ENCODE results near the gene NPHP3.
"Not testable (repeated sequence)": the region's sequence is repeated elsewhere in the genome, so short reads cannot be mapped to it uniquely, and the experiment has no call there.

The NPHP3 gene, protein sequence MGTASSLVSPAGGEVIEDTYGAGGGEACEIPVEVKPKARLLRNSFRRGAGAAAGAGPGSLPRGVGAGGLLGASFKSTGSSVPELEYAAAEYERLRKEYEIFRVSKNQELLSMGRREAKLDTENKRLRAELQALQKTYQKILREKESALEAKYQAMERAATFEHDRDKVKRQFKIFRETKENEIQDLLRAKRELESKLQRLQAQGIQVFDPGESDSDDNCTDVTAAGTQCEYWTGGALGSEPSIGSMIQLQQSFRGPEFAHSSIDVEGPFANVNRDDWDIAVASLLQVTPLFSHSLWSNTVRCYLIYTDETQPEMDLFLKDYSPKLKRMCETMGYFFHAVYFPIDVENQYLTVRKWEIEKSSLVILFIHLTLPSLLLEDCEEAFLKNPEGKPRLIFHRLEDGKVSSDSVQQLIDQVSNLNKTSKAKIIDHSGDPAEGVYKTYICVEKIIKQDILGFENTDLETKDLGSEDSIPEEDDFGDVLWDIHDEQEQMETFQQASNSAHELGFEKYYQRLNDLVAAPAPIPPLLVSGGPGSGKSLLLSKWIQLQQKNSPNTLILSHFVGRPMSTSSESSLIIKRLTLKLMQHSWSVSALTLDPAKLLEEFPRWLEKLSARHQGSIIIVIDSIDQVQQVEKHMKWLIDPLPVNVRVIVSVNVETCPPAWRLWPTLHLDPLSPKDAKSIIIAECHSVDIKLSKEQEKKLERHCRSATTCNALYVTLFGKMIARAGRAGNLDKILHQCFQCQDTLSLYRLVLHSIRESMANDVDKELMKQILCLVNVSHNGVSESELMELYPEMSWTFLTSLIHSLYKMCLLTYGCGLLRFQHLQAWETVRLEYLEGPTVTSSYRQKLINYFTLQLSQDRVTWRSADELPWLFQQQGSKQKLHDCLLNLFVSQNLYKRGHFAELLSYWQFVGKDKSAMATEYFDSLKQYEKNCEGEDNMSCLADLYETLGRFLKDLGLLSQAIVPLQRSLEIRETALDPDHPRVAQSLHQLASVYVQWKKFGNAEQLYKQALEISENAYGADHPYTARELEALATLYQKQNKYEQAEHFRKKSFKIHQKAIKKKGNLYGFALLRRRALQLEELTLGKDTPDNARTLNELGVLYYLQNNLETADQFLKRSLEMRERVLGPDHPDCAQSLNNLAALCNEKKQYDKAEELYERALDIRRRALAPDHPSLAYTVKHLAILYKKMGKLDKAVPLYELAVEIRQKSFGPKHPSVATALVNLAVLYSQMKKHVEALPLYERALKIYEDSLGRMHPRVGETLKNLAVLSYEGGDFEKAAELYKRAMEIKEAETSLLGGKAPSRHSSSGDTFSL (N-terminal part only)

DNA sequence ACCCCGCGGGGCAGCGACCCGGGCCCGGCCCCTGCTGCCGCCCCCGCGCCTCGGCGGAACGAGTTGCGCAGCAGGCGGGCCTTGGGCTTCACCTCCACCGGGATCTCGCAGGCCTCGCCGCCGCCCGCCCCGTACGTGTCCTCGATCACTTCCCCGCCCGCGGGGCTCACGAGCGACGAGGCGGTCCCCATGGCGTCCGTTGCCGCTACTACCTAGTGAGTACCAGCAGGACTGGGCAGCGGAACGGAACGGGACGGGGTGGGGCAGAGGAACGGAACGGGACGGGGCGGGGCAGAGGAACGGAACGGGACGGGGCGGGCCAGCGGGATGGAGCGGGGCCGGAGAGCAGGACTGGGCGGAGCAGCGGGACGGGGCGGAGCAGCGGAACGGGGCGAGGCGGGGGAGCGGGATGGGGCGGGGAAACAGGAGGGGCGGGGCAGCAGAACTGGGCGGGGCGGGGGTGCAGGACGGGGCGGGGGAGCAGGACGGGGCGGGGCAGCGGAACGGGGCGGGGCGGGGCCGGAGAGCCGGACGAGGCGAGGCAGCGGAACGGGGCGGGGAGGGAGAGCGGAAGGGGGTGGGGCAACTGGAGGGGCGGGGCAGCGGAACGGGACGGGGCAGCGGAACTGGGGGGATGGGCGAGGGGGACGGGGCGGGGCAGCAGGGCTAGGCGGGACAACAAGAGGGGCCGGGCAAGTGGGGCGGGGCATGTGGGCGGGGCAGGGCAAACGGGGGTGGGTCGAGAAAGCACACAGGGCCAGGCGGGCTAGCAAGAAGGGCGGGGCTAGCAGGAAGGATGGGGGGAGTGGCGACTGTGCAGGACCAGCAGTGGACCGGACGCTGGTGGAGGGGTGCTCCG, at the start of gene NPHP3:
Gene NPHP3, minus strand, starts transcription at position 245 of the 859 bp plus-strand sequence. Its CDS starts 54 bp downstream, at position 191.
- peak; percentile 99 for DNase-seq

DNA sequence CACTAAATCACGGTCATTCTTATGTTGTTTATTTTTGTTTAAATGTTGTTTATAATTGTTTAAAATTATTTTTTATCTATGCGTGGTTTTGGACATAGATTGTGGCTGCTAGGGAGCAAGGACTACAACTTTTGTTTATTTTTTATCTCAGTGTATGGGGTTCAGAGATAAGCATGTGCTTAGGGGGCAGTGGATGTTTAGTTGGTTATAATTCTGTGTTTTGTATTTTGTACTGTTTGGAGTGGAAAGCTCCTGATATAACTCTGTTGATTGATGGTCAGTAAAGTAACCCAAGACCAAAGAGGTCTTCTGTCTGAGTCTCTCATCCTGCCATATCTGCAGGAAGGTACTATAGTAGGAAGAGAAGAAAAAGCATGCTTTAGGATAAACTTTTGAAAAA, 36.5 kb upstream of the NPHP3 start:
- DNase-seq: no peak

DNA sequence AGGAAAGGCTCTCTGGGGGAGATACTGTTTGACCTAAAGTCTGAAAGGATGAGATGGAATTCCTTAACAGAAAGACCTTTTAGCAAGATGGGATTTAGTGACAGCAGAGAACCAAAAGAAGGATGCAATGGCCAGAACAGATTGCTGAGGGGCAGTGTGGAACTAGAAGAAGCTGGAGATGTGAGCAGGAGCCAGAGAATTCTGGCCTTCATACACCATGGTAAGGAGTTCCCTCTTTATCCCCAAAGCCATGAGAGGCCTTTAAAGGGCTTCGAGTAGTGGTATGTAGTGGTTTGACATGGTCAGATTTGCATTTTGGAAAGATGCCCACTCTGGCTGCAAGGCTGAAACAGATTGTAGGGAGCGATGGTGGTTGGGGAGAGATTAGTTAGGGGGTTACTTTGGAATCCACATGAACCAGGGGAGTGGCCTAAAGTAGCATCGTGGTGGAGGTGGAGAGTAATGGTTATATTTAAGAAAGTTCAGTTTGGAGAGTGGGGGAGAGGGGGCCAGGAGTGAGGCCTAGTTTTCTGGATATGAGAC, 34.0 kb upstream of the NPHP3 start:
- no peak for DNase-seq

DNA sequence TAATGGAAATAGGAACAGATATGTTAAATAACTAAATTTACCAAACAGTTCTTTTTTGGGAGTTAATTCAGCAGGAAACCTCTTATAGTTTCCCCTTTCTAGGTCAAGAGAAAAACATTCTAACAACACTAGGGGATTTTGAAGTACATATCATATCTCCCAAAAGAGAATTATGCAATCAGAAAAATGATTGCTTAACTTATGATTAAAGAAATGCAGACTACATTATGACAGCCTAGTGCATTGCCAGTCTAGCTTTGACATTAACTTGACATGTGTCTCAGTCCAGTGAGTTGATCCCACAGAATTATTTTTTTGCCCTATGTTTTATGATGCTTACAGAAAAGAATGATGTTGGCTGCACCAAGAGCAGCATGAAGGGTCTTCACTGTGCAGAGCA, 31.7 kb upstream of the NPHP3 start:
- DNase-seq: no peak

DNA sequence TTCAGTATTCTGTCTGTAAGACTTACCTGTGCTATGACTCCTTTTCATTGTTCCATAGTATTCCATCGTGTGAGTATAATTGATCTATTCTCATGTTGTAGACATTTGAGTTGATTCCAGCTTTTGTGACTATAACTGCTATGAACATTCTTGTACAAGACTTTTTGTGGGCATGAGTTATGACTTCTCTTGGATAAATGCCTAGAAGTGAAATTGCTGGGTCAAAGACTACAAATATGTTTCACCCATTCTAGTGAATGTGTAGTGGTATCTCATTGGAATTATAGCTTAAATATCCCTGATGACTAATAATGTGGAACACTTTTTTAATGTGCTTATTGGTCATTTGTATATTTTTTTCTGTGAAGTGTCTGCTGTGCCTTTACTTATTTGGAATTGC, 27.6 kb upstream of the NPHP3 start:
- DNase-seq: no peak

DNA sequence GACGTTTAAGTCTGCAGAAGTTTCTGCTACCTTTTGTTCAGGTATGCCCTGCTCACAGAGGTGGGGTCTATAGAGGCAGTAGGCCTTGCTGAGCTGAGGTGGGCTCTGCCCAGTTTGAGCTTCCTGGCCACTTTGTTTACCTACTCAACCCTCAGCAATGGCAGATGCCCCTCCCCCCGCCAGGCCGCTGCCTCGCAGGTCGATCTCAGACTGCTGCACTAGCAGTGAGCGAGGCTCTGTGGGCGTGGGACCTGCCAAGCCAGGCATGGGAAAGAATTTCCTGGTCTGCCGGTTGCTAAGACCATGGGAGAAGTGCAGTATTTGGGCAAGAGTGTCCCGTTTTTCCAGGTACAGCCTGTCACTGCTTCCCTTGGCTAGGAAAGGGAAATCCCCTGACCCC, 24.5 kb upstream of the NPHP3 start:
- DNase-seq: not testable (repeated sequence)

DNA sequence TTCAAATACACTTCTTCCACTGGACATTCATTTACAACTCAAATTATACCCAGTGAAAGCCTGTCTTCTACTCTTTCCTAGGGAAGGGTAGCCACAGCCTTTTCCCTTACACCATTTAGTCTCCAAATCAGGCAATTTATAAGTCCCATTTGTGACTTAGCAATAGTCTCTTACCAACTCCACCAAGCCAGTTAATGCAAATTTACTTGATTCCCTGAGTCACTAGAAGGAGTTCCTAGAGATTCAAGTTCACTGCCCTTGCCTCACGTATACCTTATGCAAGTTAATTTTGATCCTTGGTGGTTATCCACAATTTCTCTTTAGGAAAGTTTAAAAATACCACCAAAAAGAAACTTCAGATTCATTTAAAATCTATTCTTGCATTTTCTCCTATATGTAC, 16.1 kb upstream of the NPHP3 start:
- DNase-seq: no peak

- DNase-seq: no peak
Observed at GRCh38 chr3:132735589-132735988, 13.4 kb upstream of the NPHP3 start.

GRCh38 chr3:132730891-132731580, 8.8 kb upstream of the NPHP3 start:
- DNase-seq: peak; percentile 31

- no peak for DNase-seq
Observed at GRCh38 chr3:132726341-132726823, 4.2 kb upstream of the NPHP3 start.

- no peak for DNase-seq
Observed at GRCh38 chr3:132723024-132723950, 1.1 kb upstream of the NPHP3 start.

GRCh38 chr3:132721479-132722164, 587 bp downstream of the NPHP3 start:
- DNase-seq: peak; percentile 50

DNA sequence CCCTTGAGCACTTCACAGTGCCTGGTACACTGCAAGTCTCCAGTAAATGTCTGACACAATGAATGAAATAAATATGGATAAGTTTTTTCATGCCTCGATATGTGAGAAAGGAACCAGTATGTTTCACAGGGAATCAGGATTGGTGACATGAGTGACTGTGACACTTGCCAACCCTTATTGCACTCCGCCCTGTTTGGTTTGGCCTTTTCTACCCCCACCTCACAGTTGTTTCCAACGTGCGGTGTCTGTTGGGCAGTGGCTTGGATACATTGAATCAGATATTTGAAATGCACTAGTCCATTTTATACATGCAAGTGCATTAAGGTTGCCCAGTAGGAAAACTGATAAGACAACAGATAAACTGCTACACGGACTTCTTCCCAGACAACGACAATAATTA, 2.0 kb downstream of the NPHP3 start:
- no peak for DNase-seq

DNA sequence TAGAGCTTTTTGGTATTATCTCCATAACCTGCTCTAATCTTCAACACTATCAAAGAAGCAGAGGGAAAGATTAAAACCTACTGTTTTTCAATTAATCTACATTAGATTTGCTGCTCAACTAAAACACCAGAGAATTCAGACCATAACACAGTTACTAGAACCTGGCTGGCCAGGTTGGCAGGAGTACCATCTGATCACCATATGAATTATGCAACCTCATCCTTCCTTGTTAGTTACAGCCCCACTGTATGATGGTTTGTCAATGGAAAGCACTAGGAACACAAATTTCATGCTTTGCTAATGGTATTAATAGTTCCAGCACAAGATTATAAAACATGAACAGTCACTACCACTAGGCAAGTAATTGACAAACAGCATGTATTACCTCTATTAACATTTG, 5.8 kb downstream of the NPHP3 start:
- no peak for DNase-seq

- no peak for DNase-seq
Observed at GRCh38 chr3:132713977-132714727, 8.1 kb downstream of the NPHP3 start.

- DNase-seq: no peak
Observed at GRCh38 chr3:132710311-132710710, 11.9 kb downstream of the NPHP3 start.

DNA sequence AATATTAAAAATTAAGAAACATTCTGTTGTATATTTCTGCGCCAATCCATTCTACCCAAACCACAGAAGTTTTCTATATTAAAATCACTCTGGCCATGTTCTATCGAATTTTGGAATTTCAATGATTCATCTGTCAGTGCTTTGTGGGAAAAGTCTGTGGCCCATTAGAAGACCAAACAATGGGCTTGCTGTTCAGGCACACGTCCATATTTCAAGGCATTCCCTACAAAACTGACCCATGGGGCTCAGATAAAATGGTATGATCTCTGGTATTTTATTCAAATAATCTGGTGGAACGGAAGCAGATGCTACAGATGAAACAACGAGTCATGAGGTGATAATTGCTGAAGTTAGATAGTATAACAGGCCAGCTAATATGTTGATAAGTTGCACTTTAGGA, 12.4 kb downstream of the NPHP3 start:
- DNase-seq: no peak

DNA sequence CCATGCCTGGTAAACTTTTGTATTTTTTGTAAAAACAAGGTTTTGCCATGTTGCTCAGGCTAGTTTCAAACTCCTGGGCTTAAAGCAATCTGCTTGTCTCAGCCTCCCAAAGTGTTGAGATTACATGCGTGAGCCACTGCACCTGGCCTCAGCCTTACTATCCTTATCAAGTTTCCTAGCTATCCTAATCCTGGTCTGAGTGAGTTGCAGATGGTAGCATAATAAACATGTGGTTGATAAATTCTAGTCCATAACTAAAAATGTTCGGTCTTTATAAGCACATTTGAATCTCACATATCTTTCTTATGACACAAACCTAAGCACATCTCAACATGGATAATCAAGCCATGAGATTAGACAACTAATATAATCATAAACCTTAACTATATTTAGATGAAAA, 18.5 kb downstream of the NPHP3 start:
- DNase-seq: no peak
